ENCODE data around the gene ELF2. TPM values are rescaled to one million over a fixed set of nuclear protein-coding genes. Genes with fewer than 3 reads are reported as not detected.

Gene ELF2
- total and polyA plus RNA-seq, 2 of the 8 experiments (the other 6 are each of a cell fraction or from before 2014, with no cell fraction given): 21.1 to 44.3 TPM

DNA sequence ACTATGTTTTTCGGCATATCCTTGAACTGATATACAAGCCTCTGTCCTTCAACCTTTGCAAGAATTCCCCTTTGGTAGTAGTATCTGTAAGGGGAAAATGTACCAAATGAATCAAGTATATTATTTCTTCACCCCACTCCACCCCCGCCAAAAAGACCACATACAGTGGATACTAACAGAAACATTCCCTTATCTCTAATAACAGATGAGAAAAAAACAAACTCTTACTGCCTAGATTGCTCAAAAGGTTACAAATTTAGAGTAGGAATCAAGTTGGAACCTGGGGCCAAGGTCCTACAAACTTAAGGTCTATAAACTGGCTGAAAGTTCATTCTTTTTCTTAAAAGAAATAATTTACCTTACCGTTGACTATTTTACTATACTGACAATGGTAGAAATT is 116.4 kb downstream of the ELF2 start:
- Histone ChIP-seq H3K56ac (replicated peaks; ENCODE audit: insufficient read length, low read depth, low read length) (no peak overlapping the region), H3K4me1 (replicated peaks in 1 of 4; ENCODE audit: control insufficient read depth in 3 of 4, insufficient read depth in 4 of 4, low read length in 3 of 4) (no peaks in the 10 kb centered on the region), H2BK120ac (replicated peaks; ENCODE audit: low read depth, low read length) (no peak overlapping the region), H2AK5ac (ENCODE audit: low read depth, low read length) (no peak overlapping the region), H3K9ac (replicated peaks in 1 of 4; ENCODE audit: extremely low read depth in 1 of 4, low read depth in 3 of 4, low read length in 3 of 4) (no peak overlapping the region), H4K91ac (replicated peaks; ENCODE audit: insufficient read length, low read length) (no peak overlapping the region), H3K36me3 (ENCODE audit: control insufficient read depth in 2 of 4, insufficient read depth in 4 of 4, low read length in 3 of 4) (peaks cover 2 to 64% (median 22%) of the 10 kb centered on the region in 4 experiments; a peak in 6 of 8 replicates), H2AFZ (ENCODE audit: low read length) (no peak overlapping the region), H3K27me3 (replicated peaks in 1 of 4; ENCODE audit: control insufficient read depth in 3 of 4, extremely low read depth in 1 of 4, insufficient read depth in 3 of 4, low read length in 3 of 4) (no peaks in the 10 kb centered on the region), H2BK15ac (ENCODE audit: low read length) (no peak overlapping the region), H3K9me3 (ENCODE audit: insufficient read depth in 2 of 2, low read depth in 1 of 2, low read length in 1 of 2) (no peaks in the 10 kb centered on the region), H4K5ac (ENCODE audit: insufficient read length, low read depth, low read length) (no peak overlapping the region), H4K8ac (ENCODE audit: extremely low read depth, insufficient read depth, low read length) (no peak overlapping the region), H3K18ac (ENCODE audit: extremely low read depth, low read length) (no peak overlapping the region), H3K79me2 (ENCODE audit: control insufficient read depth in 1 of 2, insufficient read depth in 2 of 2, low read length in 2 of 2) (no peaks in the 10 kb centered on the region), H2BK5ac (ENCODE audit: low read depth, low read length) (no peak overlapping the region), H3K79me1 (ENCODE audit: low read depth, low read length) (no peaks in the 10 kb centered on the region), H3K23ac (ENCODE audit: insufficient read length) (no peak overlapping the region), H3K4me2 (ENCODE audit: insufficient read depth in 1 of 2, low read depth in 2 of 2, low read length in 2 of 2) (no peak overlapping the region), H2BK12ac (ENCODE audit: low read depth, low read length) (no peak overlapping the region), H2BK20ac (ENCODE audit: low read length) (no peak overlapping the region), H3K14ac (ENCODE audit: insufficient read length) (no peak overlapping the region), H4K20me1 (replicated peaks in 1 of 2; ENCODE audit: control insufficient read depth in 1 of 2, insufficient read depth in 2 of 2, low read length in 2 of 2) (peaks cover 2 to 3% of the 10 kb centered on the region in 2 experiments), H3K23me2 (ENCODE audit: low read depth, low read length) (no peaks in the 10 kb centered on the region), H3K27ac (ENCODE audit: low read depth, low read length) (no peak overlapping the region), H3K4ac (replicated peaks; ENCODE audit: insufficient read length, low read depth, low read length) (no peak overlapping the region), H3K4me3 (ENCODE audit: extremely low read depth in 1 of 4, insufficient read depth in 2 of 4, low read depth in 3 of 4, low read length in 4 of 4) (no peak overlapping the region)
- CTCF ChIA-PET (ENCODE audit: partially characterized antibody): interaction anchor here (1.1 kb wide), 1 partner anchor 20 kb away, joined by 3 read pairs; no protein-coding TSS in a partner anchor
- DNase-seq (ENCODE audit: low read depth in 1 of 2, low spot score in 2 of 2) (no peak), FAIRE-seq (no peak)
- WGBS, 2 experiments (ENCODE audit: extremely low coverage in 1 of 2, insufficient coverage in 1 of 2, insufficient read length in 1 of 2, insufficient replicate concordance in 2 of 2, low coverage in 1 of 2, low lambda C conversion rate in 2 of 2, missing lambda C conversion rate in 1 of 2): 92% methylated on average over 3 of the region's 3 CpGs; no CpG with 5 or more reads in 1 of the 2 experiments
- POLR2A ChIA-PET (ENCODE audit: partially characterized antibody): no interaction called here
- TF ChIP-seq PHF8 (conservative IDR thresholded peaks at IDR 0.05; ENCODE audit: low read depth, low read length) (no peak), POLR2A (IDR thresholded peaks at IDR 0.05; ENCODE audit: control extremely low read depth in 1 of 2, low read depth in 2 of 2, low read length in 2 of 2) (no peak), SP4 (IDR thresholded peaks at IDR 0.05; ENCODE audit: low read length) (no peak), CBX8 (IDR thresholded peaks at IDR 0.05; ENCODE audit: borderline replicate concordance, low read depth, low read length) (no peak), BCL11A (IDR thresholded peaks at IDR 0.05; ENCODE audit: low read depth in 2 of 2, low read length in 2 of 2) (no peak), ZNF274 (IDR thresholded peaks at IDR 0.05; ENCODE audit: borderline replicate concordance, extremely low read depth, low read length) (no peak), CEBPB (IDR thresholded peaks at IDR 0.05; ENCODE audit: low read depth, low read length) (no peak), YY1 (IDR thresholded peaks at IDR 0.05; ENCODE audit: low read depth, low read length) (no peak), TEAD4 (IDR thresholded peaks at IDR 0.05; ENCODE audit: low read depth, low read length) (no peak), TBP (IDR thresholded peaks at IDR 0.05; ENCODE audit: low read depth, low read length) (no peak), RAD21 (IDR thresholded peaks at IDR 0.05 in 1 of 2, conservative IDR thresholded peaks at IDR 0.05 in 1 of 2; ENCODE audit: low read depth in 2 of 2, low read length in 2 of 2) (no peak), CTCF (IDR thresholded peaks at IDR 0.05; ENCODE audit: control extremely low read depth in 1 of 3, insufficient read depth in 1 of 3, low read depth in 1 of 3, low read length in 3 of 3) (no peak), SAP30 (IDR thresholded peaks at IDR 0.05; ENCODE audit: insufficient read depth, insufficient replicate concordance, low read length) (no peak)
